Activated gamma-delta T cell treated with anti-CD3 and anti-CD28 coated beads, Interleukin-2, amount 50 U/mL, for 16 hours (primary cell): ENCODE results near the gene TULP1.
"Not testable (repeated sequence)": the region's sequence is repeated elsewhere in the genome, so short reads cannot be mapped to it uniquely, and the experiment has no call there.

Source experiments
- DNase-seq: peaks from one replicate; pipeline ENCODE4 v3.0.0-alpha.2; 2020; ENCODE audit warnings: low read depth

TULP1 gene

DNA sequence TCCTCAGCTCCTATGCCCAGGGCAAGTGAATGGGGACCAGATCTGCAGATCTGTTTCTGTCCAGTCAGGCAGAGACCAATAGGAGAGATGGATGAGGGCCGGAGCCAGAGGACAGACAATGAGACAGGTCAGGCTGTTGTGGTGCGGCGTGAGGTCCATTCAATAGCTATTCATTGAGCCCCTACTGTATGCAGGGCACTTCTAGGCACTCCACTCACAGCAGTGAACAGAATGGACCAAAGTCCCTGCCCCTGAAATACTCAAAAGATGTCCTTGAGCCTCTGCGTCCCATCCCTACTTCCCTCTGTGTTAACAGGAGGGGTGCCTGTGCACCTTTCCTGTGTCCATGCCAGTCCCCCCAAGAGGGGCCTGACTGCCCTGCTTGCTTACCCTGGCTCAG lies 8.5 kb upstream of the TULP1 start:
- no peak for DNase-seq

GRCh38 chr6:35519313-35520015 lies 6.8 kb upstream of the TULP1 start:
- no peak for DNase-seq

DNA sequence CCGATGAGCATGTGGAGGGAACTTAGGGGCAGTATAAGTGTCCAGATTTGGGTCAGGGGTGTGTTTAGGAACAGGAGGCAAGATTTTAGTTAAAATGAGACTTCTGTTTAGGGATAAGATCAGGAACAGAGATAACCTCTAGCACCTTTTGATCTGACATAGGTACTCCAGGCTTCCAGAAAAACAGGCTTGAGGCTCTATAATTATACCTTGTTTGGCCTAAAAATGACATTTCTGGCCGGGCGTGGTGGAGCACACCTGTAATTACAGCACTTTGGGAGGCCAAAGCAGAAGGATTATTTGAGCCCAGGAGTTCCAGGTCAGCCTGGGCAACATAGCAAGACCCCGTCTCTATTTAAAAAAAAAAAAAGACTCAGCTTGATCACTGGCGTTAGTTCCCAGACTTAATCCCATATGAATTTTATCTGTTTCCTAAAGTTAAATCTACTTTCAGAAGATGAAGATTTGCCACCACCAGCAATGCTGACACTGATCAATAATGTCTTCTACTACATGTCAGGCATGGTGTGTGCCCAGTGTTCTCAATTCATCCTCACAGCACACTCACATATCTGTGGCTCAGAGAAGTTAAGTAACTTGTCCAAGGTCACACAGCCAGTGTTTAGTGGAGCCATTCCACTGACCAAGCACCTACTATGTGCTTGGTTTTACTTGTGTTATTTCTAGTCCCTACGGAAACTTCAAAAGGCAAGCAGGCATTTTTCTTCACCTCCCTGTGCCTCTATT lies 6.0 kb upstream of the TULP1 start:
- no peak for DNase-seq

DNA sequence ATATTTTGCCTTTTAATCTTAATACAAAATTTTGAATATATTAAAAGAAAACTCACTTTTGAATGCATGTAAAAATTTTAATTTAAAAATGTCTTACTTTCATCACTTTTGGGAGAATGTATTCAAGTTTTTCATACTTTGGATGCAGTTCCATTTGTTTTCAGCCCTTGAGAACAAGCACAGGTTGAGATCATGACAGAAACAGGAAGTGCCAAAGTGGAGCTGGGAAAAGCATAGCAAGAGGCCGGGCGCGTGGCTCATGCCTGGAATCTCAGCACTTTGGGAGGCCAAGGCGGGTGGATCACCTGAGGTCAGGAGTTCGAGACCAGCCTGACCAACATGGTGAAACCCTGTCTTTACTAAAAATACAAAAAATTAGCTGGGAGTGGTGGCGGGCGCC lies 5.3 kb upstream of the TULP1 start:
- DNase-seq, result not testable (repeated sequence)

- no peak for DNase-seq
Measured at GRCh38 chr6:35516712-35517111, 4.0 kb upstream of the TULP1 start.

- DNase-seq, result not testable (repeated sequence)
Measured at GRCh38 chr6:35515939-35516338, 3.2 kb upstream of the TULP1 start.

GRCh38 chr6:35514587-35514986 lies 1.9 kb upstream of the TULP1 start:
- no peak for DNase-seq

DNA sequence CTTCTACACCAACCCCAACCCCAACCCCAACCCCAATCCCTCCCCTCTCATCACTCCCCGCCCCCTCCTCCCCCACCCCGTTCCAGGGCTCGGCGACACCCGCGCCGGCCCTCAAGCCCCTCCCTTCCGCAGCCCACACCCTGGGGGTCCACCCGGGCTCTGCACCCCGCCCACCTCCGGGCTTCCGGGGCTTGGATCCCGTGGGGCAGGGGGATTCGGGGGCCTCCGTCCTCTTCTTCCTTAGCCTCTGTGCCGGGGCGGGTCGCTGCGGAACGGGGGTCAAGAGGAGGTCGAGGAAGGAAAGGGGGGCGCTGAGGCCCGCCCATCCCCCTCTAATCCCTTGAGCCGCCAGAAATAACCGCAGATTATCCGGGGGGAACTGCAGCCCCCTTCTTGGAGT lies 690 bp downstream of the TULP1 start:
- DNase-seq, result no peak

GRCh38 chr6:35511562-35511941 lies 1.1 kb downstream of the TULP1 start:
- DNase-seq, result no peak

DNA sequence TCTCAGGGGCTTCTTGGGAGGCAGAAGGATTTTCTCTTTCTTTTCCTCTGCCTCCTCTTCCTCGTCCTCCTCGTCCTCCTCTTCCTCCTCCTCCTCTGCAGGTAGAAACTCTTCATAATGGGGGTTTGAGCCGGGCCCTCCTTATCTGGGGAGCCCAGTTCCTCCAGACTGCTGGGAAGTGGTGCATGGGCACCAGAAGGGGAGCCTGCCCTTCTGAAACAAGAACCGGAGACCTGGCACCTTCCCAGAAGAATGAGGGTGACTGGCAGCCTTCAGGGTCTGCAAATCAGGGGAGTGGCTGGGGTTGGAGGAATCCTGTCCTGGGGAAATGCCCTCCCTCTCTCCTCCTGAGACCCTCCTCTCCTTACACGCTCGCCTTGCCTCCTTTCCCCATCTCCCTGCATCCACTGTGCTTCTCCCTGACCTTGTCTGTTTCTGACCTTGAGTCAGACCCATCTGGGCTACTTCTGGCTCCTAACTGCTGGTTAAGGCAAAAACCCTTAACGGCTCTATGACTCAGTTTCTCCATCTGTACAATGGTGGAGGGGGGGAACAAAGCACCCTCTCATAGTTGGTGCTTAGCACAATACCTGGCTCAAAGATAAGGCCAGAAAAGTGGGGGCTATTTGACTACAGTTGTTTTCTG lies 1.7 kb downstream of the TULP1 start:
- DNase-seq, result no peak

DNA sequence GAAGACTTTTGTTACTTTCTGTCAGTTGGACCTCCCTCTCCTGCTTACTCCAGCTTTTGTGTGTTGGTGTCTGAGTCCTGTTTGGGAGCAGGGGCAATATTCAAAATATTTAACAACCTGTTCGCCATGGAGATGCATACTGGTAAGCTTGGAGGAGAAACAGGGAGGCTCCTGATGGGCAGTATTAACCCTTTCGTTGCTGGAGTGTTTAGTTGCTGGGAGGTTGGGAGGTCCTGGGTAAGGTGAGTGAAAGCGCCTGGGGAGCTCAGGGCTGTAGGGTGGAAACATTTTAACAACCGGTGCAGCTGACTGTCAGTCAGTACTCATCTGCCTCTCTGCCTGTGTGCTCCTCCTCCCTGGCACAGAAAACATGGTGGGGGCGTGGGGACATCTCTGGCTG lies 4.2 kb downstream of the TULP1 start:
- no peak for DNase-seq

DNA sequence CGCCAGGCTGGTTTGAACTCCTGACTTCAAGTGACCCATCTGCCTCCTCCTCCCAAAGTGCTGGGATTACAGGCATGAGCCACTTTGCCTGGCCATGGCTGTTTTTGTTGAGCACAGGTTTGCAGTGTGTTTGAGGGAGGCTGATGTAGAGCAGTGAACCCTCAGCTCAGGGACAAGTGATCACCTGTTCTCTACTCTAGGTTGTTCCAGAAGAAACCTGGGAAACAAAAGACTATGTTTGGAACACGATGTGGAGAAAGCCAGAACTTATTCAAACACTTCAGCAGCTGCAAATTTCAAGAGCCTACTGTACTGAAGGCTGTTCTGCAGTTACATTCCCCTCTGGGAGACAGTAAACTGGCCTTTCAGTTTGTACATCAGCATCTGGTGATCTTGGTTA lies 4.7 kb downstream of the TULP1 start:
- DNase-seq, result no peak

DNA sequence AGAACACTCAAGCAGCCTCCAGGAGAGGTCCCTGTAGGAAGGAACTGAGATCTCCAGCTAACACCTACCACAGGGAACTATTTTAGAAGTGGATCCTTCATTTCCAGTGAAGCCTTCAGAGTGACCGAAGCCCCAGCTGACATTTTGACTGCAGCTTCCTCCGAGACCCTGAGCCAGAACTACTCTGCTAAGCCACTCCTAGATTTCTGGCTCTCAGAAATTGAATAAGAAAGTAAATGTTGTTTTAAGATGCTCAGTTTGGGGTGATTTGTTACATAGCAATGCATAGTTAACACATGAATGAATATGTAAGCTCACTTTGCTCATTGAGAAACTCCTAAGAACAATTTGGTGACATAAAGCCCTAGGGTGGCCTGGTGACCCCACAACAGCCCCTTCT lies 5.5 kb downstream of the TULP1 start:
- no peak for DNase-seq

GRCh38 chr6:35506536-35506935 lies 6.2 kb downstream of the TULP1 start:
- no peak for DNase-seq

DNA sequence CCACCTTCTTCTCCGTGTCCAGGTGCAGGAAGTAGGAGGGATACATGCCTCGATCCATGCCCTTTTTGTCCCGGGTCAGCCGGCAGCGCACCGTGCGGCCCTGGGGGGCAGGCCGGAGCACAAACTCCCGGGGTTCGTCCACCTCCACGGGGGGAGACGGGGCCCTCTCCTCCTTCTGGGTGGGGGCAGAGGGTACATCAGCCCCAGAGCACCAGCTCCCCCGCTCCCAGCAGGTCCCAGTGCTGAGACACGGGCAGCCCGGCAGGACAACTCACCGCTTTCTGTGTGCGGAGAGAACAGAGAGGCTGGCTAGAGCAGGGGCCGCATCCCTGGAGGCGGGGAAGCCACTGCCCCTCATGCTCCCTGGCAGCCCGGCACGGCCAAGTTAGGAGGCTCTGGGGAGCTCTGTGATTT lies 6.7 kb downstream of the TULP1 start:
- DNase-seq, result no peak

- DNase-seq, result no peak
Measured at GRCh38 chr6:35503534-35503933, 9.2 kb downstream of the TULP1 start.

- no peak for DNase-seq
Measured at GRCh38 chr6:35501784-35502183, 10.9 kb downstream of the TULP1 start.

- no peak for DNase-seq
Measured at GRCh38 chr6:35500782-35501181, 11.9 kb downstream of the TULP1 start.

DNA sequence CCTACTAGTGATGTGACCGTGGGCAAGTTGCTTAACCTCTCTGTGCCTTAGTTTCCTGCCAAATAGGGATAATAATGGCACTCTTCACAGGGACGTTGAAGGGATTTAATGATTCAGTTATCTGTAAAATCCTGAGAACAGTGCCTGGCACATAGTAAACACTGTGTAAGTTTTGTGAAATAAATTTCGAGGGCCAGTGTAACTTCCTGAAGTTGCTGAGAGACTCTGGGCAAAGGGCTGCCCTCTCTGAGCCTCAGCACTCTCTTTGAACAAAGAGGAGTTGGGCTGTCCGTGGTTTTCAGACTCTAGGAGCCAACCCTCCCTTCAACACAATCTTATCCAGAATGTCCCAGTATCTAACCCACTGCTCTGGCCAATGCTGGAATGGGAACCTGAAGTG lies 13.3 kb downstream of the TULP1 start:
- DNase-seq, result no peak

DNA sequence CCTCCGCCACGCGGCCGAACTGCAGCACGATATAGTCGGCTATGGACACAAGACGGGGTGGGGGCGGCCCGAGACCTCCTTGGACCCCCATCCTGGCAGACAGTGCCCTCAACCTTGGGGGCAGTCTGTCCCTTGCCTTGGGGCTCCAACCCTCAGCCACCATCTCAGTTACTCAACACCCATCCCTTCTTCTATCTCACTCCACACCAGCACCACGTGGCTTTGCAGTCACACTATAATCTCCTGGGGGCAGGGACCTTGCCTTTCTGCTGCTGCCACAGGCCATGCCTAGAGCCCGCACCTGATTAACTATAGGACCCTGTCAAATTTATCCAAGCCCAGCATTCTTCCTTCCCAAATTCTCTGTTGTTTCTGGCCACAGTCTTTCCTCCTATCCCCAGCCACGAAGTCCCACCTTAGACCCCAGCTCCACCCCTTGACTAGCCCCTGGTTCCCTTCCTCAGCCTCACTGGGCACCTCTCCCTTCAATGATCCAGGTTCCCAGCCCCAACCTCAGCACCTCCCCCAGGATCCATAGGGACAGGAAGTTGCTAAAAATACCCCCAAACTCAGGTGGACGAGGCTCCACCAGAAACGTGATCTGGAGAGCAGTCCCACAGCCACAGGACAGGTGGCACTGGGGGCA lies 14.2 kb downstream of the TULP1 start:
- no peak for DNase-seq

DNA sequence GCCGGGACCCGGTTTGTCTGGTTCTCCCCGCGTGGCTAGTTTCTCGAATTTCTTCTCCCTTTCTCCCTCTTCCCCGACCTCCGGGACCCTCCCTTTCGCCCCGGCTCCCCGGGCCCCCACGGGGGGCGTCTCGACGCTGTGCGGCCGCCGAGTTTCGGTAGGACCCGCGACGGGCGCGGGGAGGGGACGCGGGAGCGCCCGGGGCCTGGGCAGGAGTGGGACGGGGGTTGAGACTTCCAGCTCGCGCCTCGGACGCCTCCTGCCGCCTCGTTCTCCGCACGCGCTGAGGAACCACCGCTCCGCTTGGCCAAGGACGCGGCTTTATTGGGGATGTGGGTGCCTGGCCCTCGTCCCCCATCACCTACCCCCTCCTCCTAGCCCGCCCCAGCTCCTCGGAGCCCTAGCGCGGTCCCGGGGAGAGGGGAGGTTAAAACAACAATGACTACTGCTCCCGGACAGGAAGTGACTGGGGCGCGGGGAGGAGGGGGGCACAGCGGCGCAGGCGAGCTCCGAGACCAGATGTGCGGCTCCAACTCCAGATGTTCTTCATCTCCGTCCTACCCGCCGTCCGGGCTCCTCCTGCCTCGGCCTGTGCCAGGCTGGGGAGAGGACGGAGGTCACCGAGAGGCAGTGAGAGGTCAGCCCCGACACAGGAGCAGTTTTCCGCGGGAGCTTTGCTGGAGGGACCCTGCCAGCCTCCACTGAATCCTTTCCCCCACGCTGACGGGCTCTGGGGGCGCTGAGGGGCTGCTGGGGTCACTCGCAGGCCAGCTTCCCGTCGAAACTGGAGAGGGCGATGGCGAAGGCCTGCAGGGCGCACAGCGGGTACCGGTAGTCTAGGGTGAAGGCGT lies 14.9 kb downstream of the TULP1 start:
- no peak for DNase-seq
